Suppressor macrophage treated with lipopolysaccharide for 4 hours (primary cell): ENCODE measurements around the gene SPTBN1.
A peak's percentile ranks its signal among the peaks of the same experiment; 100 is the strongest.

ENCODE experiments used
- DNase-seq: peaks from one replicate; pipeline ENCODE4 v3.0.0-alpha.2; 2020

The SPTBN1 gene

GRCh38 chr2:54617409-54617808, 161.3 kb downstream of the SPTBN1 start:
- DNase-seq = no peak

- DNase-seq = no peak
Measured at GRCh38 chr2:54618646-54619565, 162.8 kb downstream of the SPTBN1 start.

DNA sequence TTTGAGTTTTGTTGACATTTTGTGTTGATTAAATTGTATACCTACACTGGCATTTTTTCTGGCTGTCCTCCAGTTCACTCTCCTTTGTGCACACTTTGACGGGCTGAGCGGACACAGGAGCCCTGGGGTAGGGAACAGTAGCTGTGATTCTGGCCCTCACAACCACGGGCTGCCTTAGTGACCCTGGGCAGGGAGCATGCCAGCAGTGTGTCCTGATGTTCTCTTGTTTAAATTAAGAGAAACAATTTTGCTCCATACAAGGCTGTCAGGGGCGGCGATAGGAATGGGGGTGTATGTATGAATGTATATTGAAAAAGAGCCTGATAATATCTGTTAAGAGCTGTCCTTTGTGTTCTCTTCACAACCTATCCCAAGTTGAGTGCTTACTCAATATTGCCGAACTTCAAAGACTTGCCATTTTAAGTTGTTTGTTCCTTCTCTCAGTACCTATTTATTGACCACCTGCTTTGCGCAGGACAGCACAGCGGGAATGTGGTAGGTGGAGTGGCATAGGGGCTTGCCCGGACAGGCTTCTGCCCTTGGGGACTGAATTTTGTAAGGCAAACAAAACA, 163.6 kb downstream of the SPTBN1 start:
- no peak for DNase-seq

DNA sequence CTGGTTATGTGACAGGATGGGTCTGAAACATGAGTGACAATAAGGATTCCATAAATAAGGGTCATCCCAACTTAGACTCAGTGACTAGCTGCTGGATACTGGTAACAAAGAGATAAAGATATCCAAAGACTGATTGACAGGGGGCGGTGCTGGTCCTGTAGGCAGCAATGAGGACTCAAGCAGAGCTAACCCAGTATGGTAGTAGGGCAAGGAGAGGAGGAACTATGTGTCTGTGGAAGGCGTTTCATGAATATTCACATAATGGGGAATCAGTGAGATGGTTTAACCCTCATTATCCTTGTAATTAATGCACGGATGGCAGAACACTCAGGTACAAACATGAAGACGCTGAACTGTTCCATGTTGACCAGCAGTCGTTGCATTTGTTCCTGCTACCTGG, 164.8 kb downstream of the SPTBN1 start:
- no peak for DNase-seq

DNA sequence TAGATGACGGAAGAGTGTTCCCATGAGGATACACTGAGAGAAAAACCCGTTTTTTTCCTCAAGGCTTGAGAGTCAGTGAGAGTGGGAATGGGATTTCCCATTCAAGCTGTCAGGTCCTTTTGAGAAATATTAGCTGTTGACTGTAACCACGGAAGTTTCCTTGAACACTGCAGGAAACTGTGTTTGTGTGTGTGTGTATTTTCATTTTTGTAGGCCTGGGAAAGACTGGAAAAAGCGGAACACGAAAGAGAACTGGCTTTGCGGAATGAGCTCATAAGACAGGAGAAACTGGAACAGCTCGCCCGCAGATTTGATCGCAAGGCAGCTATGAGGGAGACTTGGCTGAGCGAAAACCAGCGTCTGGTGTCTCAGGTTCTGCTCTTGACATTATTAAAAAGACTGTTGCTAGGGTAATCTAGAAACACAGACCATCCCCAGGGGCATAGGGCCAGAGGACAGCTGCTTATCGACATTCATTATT, 168.5 kb downstream of the SPTBN1 start:
- no peak for DNase-seq

DNA sequence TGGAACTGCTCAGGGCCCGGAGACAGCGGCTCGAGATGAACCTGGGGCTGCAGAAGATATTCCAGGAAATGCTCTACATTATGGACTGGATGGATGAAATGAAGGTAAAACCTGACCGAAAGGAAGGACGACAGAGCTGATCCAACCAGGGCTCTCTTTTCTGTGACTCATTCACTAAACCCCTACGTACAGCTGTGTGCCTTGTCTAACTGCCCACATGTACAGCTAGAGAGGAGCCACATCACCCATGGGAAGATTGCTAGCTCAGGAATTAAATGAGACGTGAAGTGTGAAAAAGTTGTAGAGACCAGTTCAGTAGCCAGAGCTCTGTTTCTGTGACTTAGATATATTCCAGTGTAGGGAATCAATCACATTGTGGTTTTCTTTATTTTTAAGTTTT, 170.0 kb downstream of the SPTBN1 start:
- no peak for DNase-seq

DNA sequence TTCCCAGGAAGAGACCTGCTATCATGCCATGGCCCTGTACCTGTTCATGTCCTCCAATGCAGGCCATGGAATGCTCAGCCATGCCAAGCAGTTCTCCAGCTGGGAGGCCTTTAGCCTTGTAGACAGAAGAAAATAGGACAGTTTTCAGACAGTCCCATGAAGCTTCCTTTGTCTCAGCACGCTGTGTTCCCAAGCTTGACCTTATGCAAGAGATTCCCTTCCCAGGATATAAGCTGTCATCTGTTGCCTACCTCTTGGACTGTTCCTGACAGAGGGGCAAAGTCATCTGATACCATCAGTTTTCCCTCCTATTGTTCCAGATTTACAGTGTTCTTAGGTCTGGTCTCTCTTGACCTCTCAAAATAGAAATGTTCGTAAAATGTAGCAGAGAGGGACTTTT, 170.8 kb downstream of the SPTBN1 start:
- no peak for DNase-seq

DNA sequence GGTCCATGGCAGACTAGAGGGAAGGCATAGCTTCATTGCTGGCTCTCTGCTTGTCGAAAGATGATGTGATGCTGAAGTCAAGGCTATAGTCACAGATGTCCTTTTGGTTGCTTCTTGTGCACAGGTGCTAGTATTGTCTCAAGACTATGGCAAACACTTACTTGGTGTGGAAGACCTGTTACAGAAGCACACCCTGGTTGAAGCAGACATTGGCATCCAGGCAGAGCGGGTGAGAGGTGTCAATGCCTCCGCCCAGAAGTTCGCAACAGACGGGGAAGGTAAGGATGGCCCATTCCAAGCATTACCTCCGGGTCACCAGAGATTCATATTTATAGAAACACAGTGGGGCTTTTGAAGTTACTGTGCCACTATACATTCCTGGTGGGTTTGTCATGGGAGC, 171.8 kb downstream of the SPTBN1 start:
- no peak for DNase-seq

DNA sequence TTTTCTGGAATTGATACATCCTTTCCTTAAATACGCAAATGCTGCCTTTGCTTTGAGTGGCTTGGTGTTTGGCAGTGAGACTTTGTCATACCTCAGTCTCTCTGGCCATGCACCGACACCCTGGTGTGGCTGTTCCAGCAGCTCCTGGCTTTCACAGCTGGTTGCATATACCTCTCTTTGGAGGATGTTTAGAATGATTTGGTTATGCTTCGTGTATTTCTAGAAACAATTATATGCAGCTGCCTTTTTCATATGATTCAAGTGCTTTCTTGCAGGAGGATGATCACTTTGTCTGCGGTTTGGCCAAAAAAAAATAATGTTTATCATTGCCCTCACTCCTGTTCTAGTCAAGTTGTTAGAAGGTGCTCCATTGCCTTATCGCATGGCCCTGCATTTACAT, 172.3 kb downstream of the SPTBN1 start:
- DNase-seq = no peak

GRCh38 chr2:54628957-54629356, 172.8 kb downstream of the SPTBN1 start:
- DNase-seq = no peak

DNA sequence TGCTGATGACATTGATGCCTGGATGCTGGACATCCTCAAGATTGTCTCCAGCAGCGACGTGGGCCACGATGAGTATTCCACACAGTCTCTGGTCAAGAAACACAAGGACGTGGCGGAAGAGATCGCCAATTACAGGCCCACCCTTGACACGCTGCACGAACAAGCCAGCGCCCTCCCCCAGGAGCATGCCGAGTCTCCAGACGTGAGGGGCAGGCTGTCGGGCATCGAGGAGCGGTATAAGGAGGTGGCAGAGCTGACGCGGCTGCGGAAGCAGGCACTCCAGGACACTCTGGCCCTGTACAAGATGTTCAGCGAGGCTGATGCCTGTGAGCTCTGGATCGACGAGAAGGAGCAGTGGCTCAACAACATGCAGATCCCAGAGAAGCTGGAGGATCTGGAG, 173.3 kb downstream of the SPTBN1 start:
- no peak for DNase-seq

DNA sequence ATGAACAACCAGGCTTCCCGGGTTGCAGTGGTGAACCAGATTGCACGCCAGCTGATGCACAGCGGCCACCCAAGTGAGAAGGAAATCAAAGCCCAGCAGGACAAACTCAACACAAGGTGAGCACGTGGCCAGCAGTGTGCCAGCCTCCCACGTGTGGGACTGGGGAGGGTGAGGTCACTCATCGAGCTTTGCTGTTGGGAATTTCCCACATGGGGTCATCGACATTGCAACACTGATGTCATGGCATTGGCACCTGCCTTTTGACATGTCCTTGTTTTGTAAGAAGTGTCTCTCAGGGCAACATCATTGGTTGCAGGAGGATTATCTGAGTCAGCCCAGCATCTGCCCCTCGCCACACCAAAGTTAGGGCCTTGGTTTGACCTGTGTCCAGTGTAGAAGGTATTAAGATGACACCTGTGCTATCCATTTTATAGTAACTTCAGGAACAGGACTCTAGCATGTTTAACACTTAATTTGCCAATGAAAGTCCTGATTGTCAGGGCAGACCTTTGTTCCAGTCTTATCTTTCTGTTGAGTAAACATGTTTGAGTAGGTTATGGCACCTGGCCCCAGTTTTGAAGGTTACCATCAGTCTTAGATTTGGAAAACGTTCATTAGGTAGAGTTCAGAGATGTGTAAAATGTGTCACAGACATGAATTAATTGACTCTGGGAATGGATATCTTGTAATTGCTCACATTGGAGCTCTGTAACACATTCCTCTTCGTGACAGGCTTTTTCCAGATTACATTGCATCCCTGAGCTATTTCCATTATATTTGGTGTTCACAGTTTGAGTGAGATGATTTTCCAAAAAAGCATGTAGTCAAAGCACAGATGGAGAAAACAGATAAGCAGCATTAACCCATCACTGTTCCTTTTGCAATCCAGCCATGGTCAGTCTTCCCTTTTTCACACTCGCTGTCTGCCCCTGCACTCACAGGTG, 174.1 kb downstream of the SPTBN1 start:
- DNase-seq = peak; percentile 87

DNA sequence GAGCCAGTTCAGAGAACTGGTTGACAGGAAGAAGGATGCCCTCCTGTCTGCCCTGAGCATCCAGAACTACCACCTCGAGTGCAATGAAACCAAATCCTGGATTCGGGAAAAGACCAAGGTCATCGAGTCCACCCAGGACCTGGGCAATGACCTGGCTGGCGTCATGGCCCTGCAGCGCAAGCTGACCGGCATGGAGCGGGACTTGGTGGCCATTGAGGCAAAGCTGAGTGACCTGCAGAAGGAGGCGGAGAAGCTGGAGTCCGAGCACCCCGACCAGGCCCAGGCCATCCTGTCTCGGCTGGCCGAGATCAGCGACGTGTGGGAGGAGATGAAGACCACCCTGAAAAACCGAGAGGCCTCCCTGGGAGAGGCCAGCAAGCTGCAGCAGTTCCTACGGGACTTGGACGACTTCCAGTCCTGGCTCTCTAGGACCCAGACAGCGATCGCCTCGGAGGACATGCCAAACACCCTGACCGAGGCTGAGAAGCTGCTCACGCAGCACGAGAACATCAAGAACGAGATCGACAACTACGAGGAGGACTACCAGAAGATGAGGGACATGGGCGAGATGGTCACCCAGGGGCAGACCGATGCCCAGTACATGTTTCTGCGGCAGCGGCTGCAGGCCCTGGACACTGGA, 174.9 kb downstream of the SPTBN1 start:
- no peak for DNase-seq

DNA sequence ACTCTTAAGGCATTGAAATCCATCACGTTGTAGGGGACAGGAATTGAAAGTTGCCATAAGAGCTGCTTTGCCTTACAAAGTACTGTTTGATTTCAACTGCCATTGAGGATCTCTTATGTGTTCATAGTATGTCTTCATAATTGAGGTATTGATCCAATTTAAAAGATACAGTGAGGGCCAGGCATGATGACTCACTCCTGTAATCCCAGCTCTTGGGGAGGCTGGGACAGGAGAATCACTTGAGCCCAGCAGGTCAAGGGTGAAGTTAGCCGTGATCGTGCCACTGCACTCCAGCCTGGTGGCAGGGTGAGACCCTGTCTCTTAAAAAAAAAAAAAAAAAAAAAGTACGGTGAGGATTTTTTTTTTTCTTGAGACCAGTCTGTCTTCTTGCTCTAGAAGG, 175.6 kb downstream of the SPTBN1 start:
- DNase-seq = no peak

GRCh38 chr2:54632733-54633692, 176.9 kb downstream of the SPTBN1 start:
- no peak for DNase-seq

GRCh38 chr2:54634021-54634420, 177.9 kb downstream of the SPTBN1 start:
- DNase-seq = no peak

DNA sequence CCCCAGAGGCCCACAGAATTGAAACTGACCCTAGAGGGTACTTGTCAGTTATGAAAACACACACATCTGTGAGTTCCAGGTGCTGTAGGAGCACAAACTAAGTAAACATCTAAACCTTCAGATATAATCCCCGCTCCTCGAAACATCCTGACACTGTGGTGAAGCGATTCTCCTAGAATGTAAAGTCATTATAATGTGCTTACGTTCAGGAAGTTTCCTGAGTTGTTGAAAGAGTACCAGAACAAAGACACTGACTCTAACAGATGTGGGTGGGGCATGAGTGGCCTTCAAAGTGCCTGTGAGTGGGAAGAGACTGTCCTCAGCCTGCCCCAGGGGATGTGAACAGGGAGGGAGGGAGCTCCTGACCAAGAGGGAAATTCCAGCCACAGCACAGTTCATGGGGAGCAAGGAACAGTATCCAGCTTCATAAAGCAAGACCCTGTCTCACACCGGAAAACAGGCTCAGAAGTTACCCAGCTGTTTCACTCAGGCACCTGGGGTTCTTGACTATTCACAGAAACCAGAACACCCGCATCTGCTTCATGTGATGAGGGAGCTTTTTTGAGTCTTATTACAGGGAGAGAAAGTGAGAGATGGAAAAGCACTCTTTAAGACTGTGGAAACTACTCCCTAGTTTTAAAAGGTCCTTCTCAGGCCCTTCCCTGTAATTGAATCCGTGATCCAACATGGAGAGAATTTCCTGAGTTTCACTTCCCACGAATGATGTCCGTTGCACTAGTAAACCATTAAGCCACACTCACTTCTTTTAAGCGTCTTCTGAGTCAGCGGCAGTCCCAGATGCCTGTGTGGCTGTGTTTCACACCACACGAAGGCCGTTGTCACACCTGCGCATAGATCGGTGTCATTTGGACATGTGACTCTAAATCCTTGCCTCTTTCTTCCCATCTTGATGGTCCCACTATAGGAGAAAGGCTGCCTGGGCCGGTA, 178.7 kb downstream of the SPTBN1 start:
- peak; percentile 76 for DNase-seq

DNA sequence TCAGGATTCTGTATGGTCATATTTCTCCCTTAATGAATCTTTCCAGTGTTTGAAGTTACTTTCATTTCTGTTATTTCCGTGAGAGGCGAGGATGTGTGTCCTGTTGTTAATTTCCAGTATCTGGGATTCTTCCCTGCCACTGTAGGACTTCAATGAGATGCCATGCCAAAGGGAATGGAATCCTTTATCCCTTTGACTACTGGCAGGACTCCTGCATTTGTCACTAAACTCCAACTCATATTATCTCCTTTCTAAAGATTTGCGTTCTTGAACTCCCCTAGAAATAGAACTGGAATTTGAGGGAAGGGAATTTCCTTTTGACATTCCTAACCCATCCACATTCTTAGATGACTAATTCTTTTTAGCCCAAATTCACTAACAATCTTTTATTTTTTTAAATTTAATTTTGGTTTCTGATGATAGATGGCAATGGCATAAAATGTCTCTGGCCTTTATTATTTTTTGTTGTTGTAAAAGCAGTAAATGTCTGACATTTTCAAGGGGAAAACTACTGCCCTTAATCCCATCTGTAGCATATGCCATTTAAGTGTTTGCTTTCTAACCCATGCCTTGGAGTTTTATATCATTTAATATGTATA, 179.5 kb downstream of the SPTBN1 start:
- DNase-seq = no peak

GRCh38 chr2:54636415-54637139, 180.4 kb downstream of the SPTBN1 start:
- peak; percentile 59 for DNase-seq
